Cardiac muscle cell (in vitro differentiated cells and primary cell): Measurements from ENCODE around the gene IP6K1. TPM values are rescaled to one million over a fixed set of nuclear protein-coding genes. Genes with fewer than 3 reads are reported as not detected.

Experiments used
- DNase-seq, 2 donors: peaks; one replicate each; pipeline versions ENCODE4 v3.0.0 to v3.0.0-alpha.2; 2010 to 2017; ENCODE audit warnings: low read depth in 1 of 2, low spot score in 1 of 2
- H3K27ac ChIP-seq: fragments of 200-600 bp; sonication (generic); 2 replicates; pipeline ENCODE4 v1.5.1; 2016
- H3K27me3 ChIP-seq: fragments of 200-600 bp; sonication (generic); 2 replicates; pipeline ENCODE4 v1.6.0; 2016; ENCODE audit warnings: control low read depth
- H3K36me3 ChIP-seq: fragments of 200-600 bp; sonication (generic); 2 replicates; pipeline ENCODE4 v1.5.1; 2016; ENCODE audit warnings: control low read depth
- H3K4me1 ChIP-seq: fragments of 200-600 bp; sonication (generic); 2 replicates; pipeline ENCODE4 v1.8.1; 2017; ENCODE audit warnings: low read depth, mild to moderate bottlenecking, mixed run types
- H3K4me3 ChIP-seq: fragments of 200-600 bp; sonication (generic); 2 replicates; pipeline ENCODE4 v1.5.1; 2016; ENCODE audit warnings: mild to moderate bottlenecking
- H3K9me3 ChIP-seq: fragments of 200-600 bp; sonication (generic); 2 replicates; pipeline ENCODE4 v1.5.1; 2017; ENCODE audit warnings: low read depth, mild to moderate bottlenecking, control low read depth
- CTCF ChIP-seq: IDR thresholded peaks from 2 replicates; pipeline ENCODE4 v1.5.1; 2012; ENCODE audit warnings: low read depth, mild to moderate bottlenecking, low read length
- polyA plus RNA-seq: library from polyadenylated mRNA; unstranded; fragments of >200 nt; fragmentation: Nextera tagmentation; extraction: Ambion mirVana; gene quantifications from 2 replicates; pipeline ENCODE4 v1.2.1, GENCODE V29; 2016
- total RNA-seq: library from RNA; depleted of rRNA; stranded (reverse); fragments of >200 nt; gene quantifications from 2 replicates; pipeline ENCODE4 v1.2.3, GENCODE V29; 2016

IP6K1 gene
- total and polyA plus RNA-seq, 2 experiments from 2014 or later, result 30.1 to 40.3 TPM

GRCh38 chr3:49799105-49799504, 12.8 kb upstream of the IP6K1 start:
- no peak overlapping the region for H3K4me3 ChIP-seq
- no peaks in the 10 kb centered on the region for H3K4me1 ChIP-seq
- TF ChIP-seq CTCF, result no peak
- no peak overlapping the region for H3K27ac ChIP-seq
- H3K36me3 ChIP-seq, result no peaks in the 10 kb centered on the region
- peaks cover 21% of the 10 kb centered on the region for H3K27me3 ChIP-seq
- H3K9me3 ChIP-seq, result no peaks in the 10 kb centered on the region
- no peak for DNase-seq

DNA sequence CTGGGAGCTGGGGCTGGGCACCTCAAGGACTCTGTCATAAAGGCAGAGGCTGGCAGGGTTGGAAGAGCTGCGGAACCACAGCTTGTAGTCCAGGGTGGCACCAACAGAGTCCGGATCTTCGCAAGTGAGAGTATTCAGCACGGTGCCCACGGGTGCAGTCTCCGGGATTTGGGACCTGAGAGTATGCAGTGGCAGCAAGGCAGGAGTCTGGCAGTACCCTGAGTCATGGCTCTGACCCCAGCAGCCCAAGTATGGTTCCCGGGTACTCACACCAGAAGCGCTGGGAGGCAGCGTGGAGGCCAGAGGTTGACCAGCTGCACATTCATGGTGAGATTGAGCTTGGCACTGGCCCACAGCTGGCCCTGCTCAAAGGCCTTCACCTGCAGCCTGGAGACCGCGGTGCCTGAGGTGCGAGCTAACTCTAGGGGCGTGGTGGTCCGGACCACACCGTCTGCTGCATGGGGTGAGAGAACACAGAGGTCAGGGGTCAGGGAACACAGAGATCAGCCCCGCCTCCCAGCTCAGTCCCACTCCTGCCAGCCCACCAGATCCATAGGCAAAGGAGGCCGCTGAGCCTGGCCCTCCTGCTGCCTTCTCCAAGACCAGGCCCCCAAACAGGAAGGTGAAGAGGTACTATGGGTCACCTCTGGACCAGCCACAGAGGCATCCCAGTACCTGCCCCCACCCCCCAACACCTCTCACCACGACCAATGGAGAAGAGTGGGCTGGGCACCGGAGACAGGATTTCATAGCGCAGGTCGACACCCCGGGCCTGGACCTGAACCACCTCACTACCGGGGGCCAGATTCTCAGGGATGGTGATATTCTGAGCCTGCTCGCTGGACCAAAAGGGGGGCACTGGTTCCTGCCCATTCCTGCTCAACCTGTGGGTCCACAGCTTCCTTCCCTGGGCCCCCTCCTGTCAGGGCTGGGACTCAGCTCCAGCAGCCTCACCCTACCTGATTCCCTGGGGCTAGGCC, 8.9 kb upstream of the IP6K1 start:
- H3K4me1 ChIP-seq, result no peaks in the 10 kb centered on the region
- H3K27me3 ChIP-seq, result no peaks in the 10 kb centered on the region
- TF ChIP-seq CTCF, result no peak
- no peak overlapping the region for H3K4me3 ChIP-seq
- no peak for DNase-seq
- no peak overlapping the region for H3K27ac ChIP-seq
- no peaks in the 10 kb centered on the region for H3K9me3 ChIP-seq
- H3K36me3 ChIP-seq, result no peaks in the 10 kb centered on the region

DNA sequence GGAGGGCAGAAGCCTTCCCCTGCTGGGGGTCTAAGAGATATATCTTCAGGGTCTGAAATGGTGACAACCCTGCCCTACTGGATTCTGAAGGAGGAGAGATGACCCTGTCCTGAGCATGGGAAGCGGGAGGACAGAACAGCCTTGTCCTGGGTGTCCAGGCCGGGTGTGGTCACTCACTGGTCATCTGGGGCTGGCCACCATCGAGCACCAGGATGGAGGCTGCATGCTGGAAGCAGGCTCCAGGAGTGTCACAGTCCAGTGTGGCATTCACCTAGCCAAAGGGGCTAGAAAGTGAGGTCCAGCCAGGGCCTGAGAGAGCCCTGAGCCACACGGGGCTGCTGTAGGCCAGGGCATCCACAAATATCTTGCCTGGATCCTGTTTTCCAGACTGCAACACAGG, 8.1 kb upstream of the IP6K1 start:
- DNase-seq, result no peak

DNA sequence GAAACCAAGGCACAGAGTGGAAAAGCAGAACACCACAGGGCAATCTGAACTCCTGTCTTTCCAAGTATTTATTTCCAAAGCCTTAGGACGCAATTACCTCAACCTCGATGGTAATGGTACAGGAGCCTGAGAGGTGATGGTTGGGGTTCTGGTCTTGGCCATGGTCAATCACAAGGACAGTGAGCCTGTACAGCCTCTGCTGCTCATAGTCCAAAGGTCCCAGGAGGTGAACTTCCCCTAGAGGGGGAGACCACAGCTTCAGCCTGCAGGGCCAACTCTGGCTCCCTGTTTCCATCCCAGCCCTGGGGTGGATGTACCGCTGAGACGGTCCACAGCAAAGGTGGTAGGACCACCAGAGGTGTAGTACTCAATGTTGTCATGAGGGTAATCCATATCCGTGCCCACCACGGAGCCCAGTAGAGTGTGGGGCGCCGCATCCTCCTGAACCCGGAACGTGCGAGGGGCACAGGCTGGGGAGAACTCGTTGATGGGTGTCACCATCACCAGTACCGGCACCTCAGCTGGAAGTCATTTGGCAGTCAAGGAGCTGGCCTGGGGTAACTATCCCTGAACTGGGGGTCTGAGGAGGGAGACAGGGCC, 7.2 kb upstream of the IP6K1 start:
- no peaks in the 10 kb centered on the region for H3K9me3 ChIP-seq
- no peak for DNase-seq
- H3K27me3 ChIP-seq, result no peaks in the 10 kb centered on the region
- no peaks in the 10 kb centered on the region for H3K36me3 ChIP-seq
- no peak overlapping the region for H3K27ac ChIP-seq
- no peak for TF ChIP-seq CTCF
- no peaks in the 10 kb centered on the region for H3K4me1 ChIP-seq
- no peak overlapping the region for H3K4me3 ChIP-seq

More for the DNA sequence above, 8.1 kb upstream of the IP6K1 start:
- Histone ChIP-seq H3K36me3 (no peaks in the 10 kb centered on the region), H3K4me1 (no peaks in the 10 kb centered on the region), H3K27me3 (no peaks in the 10 kb centered on the region), H3K27ac (no peak overlapping the region), H3K4me3 (no peak overlapping the region), H3K9me3 (no peaks in the 10 kb centered on the region)
- no peak for TF ChIP-seq CTCF

GRCh38 chr3:49792371-49793150, 6.2 kb upstream of the IP6K1 start:
- no peak for TF ChIP-seq CTCF
- no peaks in the 10 kb centered on the region for H3K27me3 ChIP-seq
- H3K36me3 ChIP-seq, result no peaks in the 10 kb centered on the region
- H3K4me3 ChIP-seq, result no peak overlapping the region
- no peaks in the 10 kb centered on the region for H3K9me3 ChIP-seq
- no peak overlapping the region for H3K27ac ChIP-seq
- no peaks in the 10 kb centered on the region for H3K4me1 ChIP-seq
- no peak for DNase-seq
